Activated CD4-positive, alpha-beta T cell treated with anti-CD3 and anti-CD28 coated beads for 4 hours (primary cell): Measurements from ENCODE around the gene TALDO1.
A peak's percentile ranks its signal among the peaks of the same experiment; 100 is the strongest.
"Not testable (repeated sequence)": the region's sequence is repeated elsewhere in the genome, so short reads cannot be mapped to it uniquely, and the experiment has no call there.

Experiments used
- DNase-seq, 2 donors: peaks; one replicate each; pipeline ENCODE4 v3.0.0-alpha.2; 2020

Gene TALDO1

DNA sequence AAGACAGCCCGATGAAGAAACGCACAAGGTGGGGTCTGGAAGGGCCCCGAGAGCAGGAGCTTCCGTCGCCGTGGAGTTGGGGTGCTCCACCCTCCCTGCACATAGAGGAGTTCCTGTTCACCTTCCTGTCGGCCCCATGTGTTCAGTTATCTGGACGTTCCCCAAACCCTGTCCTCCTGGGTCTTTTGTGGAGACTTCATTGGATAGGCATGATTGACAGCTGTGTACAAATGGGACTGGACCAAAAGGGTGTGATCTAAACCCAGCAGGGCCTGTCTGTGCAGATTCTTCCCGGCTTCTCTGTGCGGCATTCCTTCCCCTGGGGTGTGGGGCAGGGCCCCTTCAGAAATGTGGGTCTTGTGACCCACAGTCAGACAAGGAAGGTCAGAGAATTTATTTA is 9.4 kb upstream of the TALDO1 start:
- DNase-seq, result not testable (repeated sequence)

DNA sequence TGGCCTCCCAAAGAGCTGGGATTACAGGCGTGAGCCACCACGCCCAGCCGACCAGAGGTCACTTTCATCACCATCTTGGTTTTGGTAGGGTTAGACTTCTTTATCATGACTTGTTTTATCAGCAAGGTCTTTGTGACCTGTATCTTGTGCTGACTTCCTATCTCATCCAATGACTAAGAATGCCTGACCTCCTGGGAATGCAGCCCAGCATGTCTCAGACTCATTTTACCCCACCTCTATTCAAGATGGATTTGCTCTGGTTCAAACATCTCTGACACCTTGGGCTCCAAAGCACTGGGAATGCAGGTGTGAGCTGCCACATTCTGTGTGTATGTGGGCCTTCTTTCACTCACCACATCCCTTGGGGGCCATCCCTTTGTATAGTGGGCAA is 5.1 kb upstream of the TALDO1 start:
- DNase-seq, result no peak

DNA sequence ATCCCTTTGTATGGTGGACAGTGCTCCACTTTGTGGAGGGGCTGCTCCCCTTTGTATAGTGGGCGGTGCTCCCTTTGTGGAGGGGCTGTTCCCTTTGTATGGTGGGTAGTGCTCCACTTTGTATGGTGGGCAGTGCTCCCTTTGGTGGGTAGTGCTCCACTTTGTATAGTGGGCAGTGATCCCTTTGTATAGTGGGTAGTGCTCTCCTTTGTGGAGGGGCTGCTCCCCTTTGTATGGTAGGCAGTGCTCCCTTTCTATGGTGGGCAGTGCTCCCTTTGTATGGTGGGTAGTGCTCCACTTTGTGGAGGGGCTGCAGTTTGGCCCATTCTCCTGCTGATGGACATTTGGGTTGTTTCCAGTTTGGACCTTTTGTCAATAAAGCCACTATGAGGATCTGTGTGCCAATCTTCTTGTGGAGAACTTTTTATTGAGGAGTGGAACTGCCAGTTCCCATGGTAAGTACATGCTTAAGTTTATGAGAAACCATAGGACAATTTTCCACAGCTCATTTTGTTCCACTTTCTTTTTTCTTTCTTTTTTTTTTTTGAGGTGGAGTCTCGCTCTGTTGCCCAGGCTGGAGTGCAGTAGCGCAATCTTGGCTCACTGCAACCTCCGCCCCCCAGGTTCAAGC is 4.6 kb upstream of the TALDO1 start:
- no peak for DNase-seq

DNA sequence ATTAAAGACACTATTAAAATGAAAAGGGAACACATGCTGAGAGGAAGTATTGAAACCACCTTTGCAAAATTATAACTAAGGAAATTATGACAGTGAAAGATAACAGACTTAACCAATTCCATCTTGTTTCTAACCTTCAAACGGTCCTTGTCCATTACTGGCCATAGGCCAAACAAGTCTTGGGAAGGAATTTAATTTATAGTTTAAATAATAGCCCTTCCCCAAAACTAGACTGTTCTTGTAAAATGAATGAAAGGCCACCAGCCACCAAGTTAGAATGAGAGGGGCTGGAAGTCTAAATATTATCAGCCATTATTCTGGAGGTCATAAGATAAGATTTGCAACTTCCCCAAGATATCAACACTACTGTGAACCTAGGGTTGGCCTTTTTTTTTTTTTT is 1.8 kb upstream of the TALDO1 start:
- DNase-seq, result no peak

DNA sequence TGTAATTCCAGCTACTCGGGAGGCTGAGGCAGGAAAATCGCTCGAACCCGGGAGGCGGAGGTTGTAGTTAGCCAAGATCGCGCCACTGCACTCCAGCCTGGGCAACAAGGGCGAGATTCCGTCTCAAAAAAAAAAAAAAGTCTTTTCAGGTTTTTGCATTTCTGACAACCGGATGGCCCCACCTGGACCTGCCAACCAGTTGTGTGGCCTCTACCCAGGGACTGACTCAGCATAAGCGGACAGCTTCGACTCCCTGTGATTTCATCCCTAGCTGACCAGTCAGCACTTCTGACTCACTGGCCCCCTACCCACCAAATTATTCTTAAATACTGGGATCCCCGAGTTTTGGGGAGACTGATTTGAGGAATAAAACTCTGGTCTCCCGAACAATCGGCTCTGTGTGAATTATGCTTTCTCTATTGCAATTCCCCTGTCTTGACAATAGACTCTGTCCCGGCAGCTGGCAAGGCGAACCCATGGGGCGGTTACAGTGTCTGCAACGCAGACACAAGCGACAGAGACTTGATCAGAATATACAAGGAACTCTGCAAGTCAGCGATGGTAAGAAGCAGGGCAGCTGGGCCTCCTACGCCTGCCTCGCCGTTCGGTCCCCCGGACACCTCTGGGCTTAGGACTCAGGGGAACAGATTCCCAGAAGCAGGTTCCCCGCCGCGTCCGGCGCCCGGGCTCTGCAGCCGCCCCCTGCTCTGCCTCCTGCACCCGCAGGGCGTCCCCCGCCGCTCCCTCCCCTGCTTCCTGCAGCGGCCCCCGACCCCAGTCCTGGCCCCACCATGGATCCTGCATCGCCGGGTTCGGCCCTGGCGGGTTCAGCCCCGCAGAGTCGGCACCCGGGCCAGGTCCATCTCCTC is 741 bp upstream of the TALDO1 start:
- no peak for DNase-seq

DNA sequence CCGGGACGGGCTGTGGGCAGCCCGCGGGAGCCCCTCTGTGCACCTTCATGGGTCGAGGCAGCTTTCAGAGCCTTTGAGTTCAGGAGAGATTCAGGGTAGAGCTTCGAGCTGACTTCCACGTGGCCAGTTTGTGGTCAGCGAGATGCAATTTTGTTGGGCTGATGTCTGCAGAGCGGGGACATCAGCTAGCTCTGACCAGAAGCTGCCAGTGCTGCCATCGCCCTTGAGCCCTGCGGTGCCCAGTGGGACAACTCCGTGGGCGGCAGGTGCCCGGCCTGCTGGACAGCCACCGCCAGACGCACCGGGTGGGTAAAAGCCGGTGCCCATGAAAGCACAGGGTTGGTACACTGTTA is 719 bp downstream of the TALDO1 start:
- no peak for DNase-seq

DNA sequence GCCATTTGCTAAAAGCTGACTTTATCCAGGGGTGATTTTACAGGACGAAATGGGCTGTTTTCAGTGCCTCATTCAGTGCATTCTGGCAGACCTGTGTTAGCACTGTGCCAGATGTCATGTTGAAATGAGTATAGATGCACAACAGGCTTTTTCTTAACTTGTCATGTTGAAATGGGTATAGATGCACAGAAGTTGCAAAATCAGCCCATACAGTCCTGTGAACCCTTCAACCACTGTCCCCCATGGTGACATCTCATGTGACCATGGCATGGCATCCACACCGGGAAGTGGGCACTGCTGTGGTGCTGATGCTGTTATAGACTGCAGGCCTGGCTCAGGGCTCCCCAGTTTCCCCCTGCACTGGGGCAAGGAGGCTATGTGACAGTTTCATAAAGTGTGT is 2.5 kb downstream of the TALDO1 start:
- no peak for DNase-seq

DNA sequence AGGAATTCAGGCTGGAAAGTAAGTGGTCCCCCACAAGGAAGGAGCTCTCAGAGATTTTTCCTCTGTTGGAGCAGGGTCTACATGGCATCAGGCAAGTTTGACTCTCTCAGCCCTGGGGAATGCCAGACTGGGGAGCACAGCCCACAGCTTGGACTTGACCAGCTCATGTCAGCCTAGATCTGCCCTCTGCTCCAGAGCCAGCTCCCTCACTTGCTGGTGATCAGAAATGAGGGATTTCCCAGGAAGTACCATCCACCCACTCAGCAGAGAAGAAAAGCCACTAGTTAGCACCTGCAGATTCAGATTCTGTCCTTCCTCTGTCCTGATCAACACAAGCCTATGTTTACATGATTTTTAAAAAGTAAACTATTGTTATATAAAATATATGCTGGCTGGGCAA is 13.0 kb downstream of the TALDO1 start:
- DNase-seq, result no peak

DNA sequence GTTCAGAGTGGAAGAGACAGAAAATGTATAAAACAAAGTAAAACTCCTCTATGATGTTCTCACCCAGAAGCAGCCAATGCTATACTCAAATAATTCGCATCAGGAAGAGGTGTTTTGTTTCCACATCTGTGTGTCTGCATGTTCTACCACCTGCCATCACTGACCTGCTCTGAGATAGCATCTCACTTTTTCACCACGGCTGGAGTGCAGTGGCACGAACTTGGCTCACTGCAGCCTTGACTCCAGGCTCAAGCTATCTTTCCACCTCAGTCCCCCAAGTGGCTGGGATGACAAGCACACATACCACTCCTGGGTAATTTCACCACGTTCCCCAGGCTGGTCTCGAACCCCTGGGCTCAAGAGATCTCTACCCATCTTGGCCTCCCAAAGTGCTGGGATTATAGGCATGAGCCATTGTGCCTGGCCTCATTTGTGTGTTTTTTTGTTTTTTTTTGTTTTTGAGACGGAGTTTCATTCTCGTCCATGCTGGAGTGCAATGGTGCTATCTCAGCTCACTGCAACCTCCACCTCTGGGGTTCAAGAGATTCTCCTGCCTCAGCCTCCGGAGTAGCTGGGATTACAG is 14.4 kb downstream of the TALDO1 start:
- DNase-seq, result no peak

DNA sequence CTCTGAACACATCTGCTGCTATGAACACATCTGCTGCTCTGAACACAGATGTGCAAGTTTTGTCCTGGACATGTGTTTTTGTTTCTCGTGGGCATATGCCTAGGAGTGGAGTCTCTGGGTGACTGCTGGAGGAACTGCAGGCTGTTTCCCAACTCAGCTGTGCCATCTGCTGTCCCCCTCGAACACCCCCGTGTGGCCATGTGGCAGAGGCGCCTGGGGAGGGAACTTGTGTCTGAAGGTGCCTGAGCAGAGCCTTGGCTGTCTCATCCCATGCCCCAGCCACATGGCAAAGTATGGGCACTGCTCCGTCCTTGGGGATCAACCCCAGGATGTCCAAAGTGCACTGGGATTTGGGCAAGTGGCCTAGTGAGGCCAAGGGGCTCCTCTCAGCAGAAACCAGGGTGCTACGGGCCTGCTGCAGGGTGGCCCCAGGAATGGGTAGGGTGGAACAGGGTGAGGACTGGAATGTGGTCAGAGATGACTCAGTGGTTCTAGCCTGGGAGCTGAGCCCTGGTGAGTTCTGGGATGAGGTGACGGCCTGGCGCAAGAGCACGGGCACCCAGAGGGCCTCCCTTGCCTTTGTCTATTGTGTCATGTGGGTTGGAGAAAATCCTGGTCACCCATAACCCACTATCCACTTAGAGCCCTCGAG is 15.3 kb downstream of the TALDO1 start:
- DNase-seq, result no peak

DNA sequence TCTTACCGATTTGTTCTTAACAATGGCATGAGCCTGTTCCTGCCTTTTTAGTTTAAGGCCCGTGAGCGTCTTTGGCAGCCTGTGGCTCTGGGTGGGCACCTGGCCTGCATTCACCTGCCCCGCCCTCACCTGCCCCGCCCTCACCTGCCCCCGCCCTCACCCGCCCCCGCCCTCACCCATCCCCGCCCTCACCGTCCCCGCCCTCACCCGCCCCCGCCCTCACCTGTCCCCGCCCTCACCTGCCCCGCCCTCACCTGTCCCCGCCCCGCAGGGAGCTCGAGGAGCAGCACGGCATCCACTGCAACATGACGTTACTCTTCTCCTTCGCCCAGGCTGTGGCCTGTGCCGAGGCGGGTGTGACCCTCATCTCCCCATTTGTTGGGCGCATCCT is 15.8 kb downstream of the TALDO1 start:
- DNase-seq, result no peak

DNA sequence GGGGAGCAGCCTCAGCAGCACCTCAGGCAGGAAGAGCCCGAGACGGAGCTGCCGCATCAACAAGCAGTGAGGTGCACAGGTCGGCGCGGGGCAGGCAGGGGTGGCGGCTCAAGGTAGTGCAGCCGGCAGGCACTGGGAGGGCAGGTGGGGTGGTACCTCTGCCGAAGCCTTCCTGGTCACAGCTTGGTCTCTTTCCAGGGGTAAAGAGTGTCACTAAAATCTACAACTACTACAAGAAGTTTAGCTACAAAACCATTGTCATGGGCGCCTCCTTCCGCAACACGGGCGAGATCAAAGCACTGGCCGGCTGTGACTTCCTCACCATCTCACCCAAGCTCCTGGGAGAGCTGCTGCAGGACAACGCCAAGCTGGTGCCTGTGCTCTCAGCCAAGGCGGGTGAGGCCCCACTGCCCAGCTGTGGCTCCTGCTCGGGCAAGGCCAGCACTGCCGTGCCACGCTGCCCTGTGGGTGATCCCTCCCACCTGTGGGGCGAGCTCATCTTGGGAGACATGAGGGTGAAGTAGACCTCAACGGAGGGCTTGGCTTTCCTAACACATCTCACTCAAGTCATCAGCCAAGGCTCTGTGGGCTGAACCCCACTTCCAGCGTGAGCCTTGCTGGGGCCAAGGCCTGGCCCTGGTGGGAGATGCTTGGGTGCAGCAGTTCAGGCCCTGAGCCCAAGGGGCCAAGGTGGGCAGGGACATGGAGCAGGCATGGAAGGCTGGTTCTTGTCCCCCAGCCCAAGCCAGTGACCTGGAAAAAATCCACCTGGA is 16.5 kb downstream of the TALDO1 start:
- no peak for DNase-seq

DNA sequence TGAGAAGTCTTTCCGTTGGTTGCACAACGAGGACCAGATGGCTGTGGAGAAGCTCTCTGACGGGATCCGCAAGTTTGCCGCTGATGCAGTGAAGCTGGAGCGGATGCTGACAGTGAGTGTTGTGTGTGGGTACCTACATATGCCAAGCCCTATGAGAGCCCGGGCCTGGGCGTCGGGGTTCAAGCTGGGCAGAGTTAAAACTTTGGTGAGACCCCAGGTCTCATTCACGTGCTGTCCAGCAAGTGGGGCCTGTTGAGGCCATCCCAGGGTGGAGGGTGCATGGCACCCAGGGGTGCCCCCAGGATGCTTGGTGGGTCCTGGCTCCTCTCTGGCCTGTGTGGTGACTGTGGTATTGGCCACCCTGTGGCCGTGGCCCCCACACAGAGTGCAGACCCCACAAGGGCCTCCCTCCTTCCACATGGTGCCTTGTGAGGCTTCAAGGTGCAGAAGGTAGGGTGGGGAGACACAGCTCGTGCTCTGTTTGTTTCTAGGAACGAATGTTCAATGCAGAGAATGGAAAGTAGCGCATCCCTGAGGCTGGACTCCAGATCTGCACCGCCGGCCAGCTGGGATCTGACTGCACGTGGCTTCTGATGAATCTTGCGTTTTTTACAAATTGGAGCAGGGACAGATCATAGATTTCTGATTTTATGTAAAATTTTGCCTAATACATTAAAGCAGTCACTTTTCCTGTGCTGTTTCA is 17.2 kb downstream of the TALDO1 start:
- no peak for DNase-seq

DNA sequence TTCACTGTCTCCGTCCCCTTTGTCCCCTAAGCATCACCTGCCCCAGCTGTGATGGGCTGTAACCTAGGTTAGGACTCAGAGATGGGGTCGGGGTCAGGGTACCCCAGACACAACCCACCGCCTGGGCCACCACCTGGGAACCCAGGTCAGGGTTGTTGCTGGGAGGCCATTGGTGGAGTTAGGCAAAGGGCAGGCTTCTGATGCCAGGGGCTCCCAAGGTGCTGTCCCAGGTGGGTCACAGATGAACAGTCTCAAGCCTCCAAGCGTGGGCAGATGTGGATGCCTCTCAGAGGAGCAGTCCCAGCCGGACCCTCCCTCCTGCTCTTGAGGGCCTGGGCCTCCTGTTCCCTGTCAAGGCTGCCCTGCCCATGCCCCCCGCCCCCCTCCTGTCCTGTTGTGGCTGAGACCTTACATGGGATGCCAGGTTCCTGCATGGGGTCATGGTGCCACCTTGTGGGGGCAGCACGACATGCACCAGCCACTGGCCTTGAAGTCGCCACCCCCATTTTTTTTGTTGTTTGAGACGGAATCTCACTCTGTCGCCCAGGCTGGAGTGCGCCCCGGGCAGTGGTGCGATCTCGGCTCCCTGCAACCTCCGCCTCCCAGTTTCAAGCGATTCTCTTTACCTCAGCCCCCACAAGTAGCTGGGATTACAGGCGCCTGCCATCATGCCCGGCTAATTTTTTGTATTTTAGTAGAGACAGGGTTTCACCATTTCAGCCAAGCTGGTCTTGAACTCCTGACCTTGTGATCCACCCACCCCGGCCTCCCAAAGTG is 17.9 kb downstream of the TALDO1 start:
- DNase-seq, result peak; percentile 45 to 60

DNA sequence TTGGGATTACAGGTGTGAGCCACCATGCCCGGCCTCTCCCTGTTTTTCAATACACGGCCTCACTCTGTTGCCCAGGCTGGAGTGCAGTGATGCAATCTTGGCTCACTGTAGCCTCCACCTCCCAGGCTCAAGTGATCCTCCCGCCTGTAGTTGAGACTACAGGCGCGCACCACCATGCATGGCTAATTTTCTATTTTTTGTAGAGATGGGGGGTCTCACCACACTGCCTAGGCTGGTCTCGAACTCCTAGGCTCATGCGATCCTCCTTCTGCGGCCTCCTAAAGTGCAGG is 18.5 kb downstream of the TALDO1 start:
- no peak for DNase-seq

DNA sequence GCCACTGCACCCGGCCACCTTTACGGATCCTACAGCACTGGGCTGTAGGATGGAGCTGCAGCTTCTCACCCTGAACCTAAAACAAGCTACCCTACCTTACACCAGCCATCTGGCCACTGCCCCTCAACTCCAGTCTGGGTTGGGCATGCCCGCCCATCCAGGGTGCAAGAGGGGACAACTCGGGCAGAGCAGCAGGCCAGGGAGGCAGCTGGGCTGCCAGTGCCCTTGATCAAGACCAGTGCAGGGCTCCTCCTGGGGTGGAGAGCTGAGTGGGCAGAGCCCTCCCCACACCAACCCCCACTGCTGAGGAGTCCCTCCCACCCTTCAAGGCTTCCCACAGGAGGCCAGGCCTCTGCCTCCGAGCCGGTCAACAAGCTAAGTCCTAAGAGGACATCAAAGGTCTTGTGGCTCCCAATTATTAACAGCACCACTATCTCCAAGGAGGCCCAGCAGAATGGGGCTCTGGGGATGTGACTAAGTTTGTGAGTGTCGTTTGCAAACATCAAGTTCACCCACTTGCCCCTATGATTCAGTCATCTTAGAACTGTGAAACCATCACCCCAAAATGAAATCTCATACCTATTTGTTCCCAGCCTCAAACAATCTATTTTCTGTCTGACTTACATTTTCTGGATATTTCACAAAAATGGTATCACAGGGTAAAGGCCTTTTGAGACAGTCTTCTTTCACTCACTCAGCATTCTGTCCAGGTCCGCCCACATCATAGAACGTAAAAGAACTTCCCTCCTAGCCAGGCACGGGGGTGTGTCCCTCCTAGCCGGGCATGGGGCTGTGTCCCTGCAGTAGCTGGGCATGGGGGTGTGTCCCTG is 19.1 kb downstream of the TALDO1 start:
- no peak for DNase-seq

DNA sequence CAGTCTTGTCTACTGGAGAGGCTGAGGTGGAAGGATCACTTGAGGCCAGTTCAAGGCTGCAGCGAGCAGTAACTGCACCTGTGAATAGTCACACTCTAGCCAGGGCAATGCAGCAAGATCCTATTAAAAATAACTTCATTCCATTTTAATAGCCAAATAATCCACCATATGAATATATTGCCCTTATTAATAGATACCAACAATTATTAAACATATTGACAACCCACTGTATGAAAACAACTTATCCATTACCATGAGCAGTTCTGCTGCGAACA is 19.6 kb downstream of the TALDO1 start:
- no peak for DNase-seq

DNA sequence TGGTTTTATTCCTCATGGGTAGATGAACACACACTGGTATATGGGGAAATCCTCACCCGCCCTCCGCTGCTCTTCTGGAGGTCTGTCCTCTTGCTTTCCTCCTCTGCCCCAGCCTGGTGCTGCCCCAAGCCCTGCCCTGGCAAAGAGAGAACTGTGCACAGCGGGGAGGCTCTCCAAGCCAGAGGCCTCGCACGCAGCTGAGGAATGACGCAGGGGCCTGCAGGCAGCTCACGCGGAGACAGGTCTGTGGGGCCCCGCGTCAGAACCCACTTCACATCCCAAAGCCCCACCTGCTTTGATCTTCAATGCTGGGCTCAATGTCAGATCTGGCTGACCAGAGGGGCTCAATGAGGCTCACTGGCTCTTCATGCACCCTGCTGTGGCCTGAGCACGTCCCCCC is 20.0 kb downstream of the TALDO1 start:
- no peak for DNase-seq

DNA sequence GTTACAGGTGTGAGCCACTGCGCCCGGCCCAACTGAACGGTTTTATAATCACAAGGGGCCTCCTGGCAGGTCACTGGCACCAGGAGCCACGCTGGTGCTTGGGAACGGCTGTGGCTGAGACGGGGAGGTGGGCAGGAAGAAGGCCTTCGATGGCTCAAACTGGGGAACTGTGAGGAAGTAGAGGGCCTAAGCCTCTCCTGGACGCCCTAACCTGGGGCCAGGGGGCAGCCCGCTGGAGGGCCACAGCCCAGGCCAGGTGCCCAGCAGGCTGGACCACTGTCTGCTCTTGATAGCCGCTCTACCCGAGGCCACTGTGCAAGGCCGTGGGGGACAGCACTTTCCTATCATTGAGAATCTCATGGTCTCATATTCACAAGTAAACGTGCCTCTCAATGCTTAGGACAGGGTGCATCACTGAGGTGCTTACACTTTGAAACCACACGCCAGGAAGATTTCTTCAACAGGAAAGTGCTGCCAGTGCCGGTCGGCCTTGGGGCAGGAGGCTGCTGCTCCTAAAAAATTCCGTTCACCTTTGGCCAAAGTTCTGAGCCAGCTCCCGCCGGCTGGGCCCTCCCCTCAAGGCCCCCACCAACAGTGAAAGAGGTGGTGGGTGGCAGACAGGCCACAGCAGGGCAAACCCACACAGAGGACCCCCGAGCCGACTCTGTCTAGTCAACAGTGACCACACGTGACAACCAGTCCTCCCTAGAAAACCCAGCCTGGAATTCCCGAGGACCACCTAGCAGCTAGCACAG is 22.8 kb downstream of the TALDO1 start:
- no peak for DNase-seq
